Measurements from ENCODE around the gene ADM.

- no peak for TF ChIP-seq REST (IDR thresholded peaks at IDR 0.05; ENCODE audit: unreplicated experiment)
- TF ChIP-seq, protein P1, sequence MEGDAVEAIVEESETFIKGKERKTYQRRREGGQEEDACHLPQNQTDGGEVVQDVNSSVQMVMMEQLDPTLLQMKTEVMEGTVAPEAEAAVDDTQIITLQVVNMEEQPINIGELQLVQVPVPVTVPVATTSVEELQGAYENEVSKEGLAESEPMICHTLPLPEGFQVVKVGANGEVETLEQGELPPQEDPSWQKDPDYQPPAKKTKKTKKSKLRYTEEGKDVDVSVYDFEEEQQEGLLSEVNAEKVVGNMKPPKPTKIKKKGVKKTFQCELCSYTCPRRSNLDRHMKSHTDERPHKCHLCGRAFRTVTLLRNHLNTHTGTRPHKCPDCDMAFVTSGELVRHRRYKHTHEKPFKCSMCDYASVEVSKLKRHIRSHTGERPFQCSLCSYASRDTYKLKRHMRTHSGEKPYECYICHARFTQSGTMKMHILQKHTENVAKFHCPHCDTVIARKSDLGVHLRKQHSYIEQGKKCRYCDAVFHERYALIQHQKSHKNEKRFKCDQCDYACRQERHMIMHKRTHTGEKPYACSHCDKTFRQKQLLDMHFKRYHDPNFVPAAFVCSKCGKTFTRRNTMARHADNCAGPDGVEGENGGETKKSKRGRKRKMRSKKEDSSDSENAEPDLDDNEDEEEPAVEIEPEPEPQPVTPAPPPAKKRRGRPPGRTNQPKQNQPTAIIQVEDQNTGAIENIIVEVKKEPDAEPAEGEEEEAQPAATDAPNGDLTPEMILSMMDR (conservative IDR thresholded peaks at IDR 0.05; ENCODE audit: low read depth in 2 of 2): no peak
- TF ChIP-seq EZH2 (IDR thresholded peaks at IDR 0.05; ENCODE audit: low read depth, unreplicated experiment): no peak
- no peak for TF ChIP-seq EZH2phosphoT487 (IDR thresholded peaks at IDR 0.05; ENCODE audit: unreplicated experiment)
- no peak for TF ChIP-seq POLR2AphosphoS5 (IDR thresholded peaks at IDR 0.05; ENCODE audit: low read depth)
- no peak for TF ChIP-seq CREB1 (CRISPR knock-in tag; IDR thresholded peaks at IDR 0.05; ENCODE audit: low read depth)
- no peak for TF ChIP-seq STAT1 (IDR thresholded peaks at IDR 0.05; ENCODE audit: unreplicated experiment)
Measured at GRCh38 chr11:10287140-10287539, 17.7 kb upstream of the ADM start.
